Lung (tissue), 12 donors: ENCODE measurements around the gene CASP1. TPM values are rescaled to one million over a fixed set of nuclear protein-coding genes. Genes with fewer than 3 reads are reported as not detected.

Experiments used
- ATAC-seq: fragments of 200-7000 bp; cut with Tn5 transposase; one replicate; pipeline ENCODE4 v1.9.1; 2020; ENCODE audit warnings: moderate number of reproducible peaks; ENCODE audit not compliant: insufficient read depth, low FRiP score
- DNase-seq, 3 donors: peaks; one replicate each; pipeline ENCODE4 v3.0.0-alpha.2; 2013 to 2017
- H3K27ac ChIP-seq, 2 donors: one replicate each; pipeline ENCODE4 v1.5.1; 2013; ENCODE audit warnings: mild to moderate bottlenecking in 2 of 2, moderate library complexity in 2 of 2, control low read depth in 1 of 2, inconsistent platforms in 1 of 2, low read depth in 1 of 2, low read length in 1 of 2
- H3K27me3 ChIP-seq, 3 donors: one replicate each; pipeline ENCODE4 v1.5.1; 2013; ENCODE audit warnings: low read length in 2 of 3; ENCODE audit not compliant: control insufficient read depth in 3 of 3, insufficient read depth in 3 of 3
- H3K36me3 ChIP-seq, 4 donors: one replicate each; pipeline ENCODE4 v1.5.1; 2013; ENCODE audit warnings: low read length in 4 of 4, mild to moderate bottlenecking in 1 of 4, moderate library complexity in 1 of 4; ENCODE audit not compliant: control insufficient read depth in 4 of 4, insufficient read depth in 4 of 4
- H3K4me1 ChIP-seq, 5 donors: one replicate each; pipeline ENCODE4 v1.5.1; 2013; ENCODE audit warnings: low read length in 5 of 5, mild to moderate bottlenecking in 2 of 5, moderate library complexity in 1 of 5; ENCODE audit not compliant: control insufficient read depth in 5 of 5, insufficient read depth in 5 of 5
- H3K4me3 ChIP-seq: one replicate; pipeline ENCODE4 v1.5.1; 2013; ENCODE audit warnings: mild to moderate bottlenecking, control low read depth, moderate library complexity
- H3K9ac ChIP-seq, 2 donors: one replicate each; pipeline ENCODE4 v1.5.1; 2013; ENCODE audit warnings: low read length in 2 of 2, control low read depth in 1 of 2; ENCODE audit not compliant: insufficient read depth in 1 of 2
- H3K9me3 ChIP-seq, 4 donors: one replicate each; pipeline ENCODE4 v1.5.1; 2013; ENCODE audit warnings: low read length in 3 of 4, mild to moderate bottlenecking in 1 of 4, moderate library complexity in 1 of 4; ENCODE audit not compliant: control insufficient read depth in 4 of 4, insufficient read depth in 3 of 4
- CTCF ChIP-seq: IDR thresholded peaks from 2 replicates; pipeline ENCODE4 v1.5.1; 2012; ENCODE audit warnings: mild to moderate bottlenecking; ENCODE audit errors: control extremely low read depth, extremely low read depth
- WGBS, 2 donors: extraction: QIAGEN DNeasy Blood & Tissue Kit; methylation state at CpG; one replicate each; pipeline ENCODE4 v1.1.7; 2013; 5-methylcytosine and 5-hydroxymethylcytosine counted together
- polyA plus RNA-seq, 2 donors: library from polyadenylated mRNA; stranded (reverse); fragments of 200-250 nt; gene quantifications; one replicate each; pipeline ENCODE4 v1.2.1, GENCODE V29; 2013
- total RNA-seq, 2 donors: library from RNA; depleted of rRNA in 1 of 2; stranded (reverse); fragments of >200 nt in 1 of 2; gene quantifications; one replicate each; pipeline ENCODE4 v1.2.1, GENCODE V29; 2014 to 2021
- donor health status: control.
- donor health status: control.
- donor health status: Bipolar disorder and iron deficiency.
- donor health status: healthy.
- donor health status: DM: yes; HTN: yes; CAD: no.

CASP1 gene
- total and polyA plus RNA-seq, 4 donors: 30.2 to 115 (median 44.6) TPM

GRCh38 chr11:105051559-105051958, 16.6 kb upstream of the CASP1 start:
- ATAC-seq (no peak), DNase-seq (no peak)
- H3K9ac ChIP-seq: no peak overlapping the region
- H3K4me3 ChIP-seq: no peak overlapping the region
- no peak overlapping the region for H3K27ac ChIP-seq
- no peaks in the 10 kb centered on the region for H3K36me3 ChIP-seq
- no peak for TF ChIP-seq CTCF
- no peaks in the 10 kb centered on the region for H3K27me3 ChIP-seq
- WGBS, 2 donors: 92 to 96% methylated on average over 2 of the region's 2 CpGs
- H3K9me3 ChIP-seq: no peaks in the 10 kb centered on the region
- peaks cover 0 to 5% (median 0%) of the 10 kb centered on the region in 5 donors for H3K4me1 ChIP-seq

- WGBS, 2 donors: 100% methylated on average over 1 of the region's 1 CpG
- no peaks in the 10 kb centered on the region for H3K27me3 ChIP-seq
- DNase-seq (no peak), ATAC-seq (no peak)
- no peak for TF ChIP-seq CTCF
- H3K4me1 ChIP-seq: peaks cover 0 to 15% (median 2%) of the 10 kb centered on the region in 5 donors
- no peak overlapping the region for H3K9ac ChIP-seq
- H3K9me3 ChIP-seq: no peaks in the 10 kb centered on the region
- H3K27ac ChIP-seq: no peak overlapping the region
- H3K36me3 ChIP-seq: no peaks in the 10 kb centered on the region
- H3K4me3 ChIP-seq: no peak overlapping the region
Measured at GRCh38 chr11:105049481-105049880, 14.5 kb upstream of the CASP1 start.

- peak; percentile 66 for ATAC-seq
Measured at GRCh38 chr11:105046898-105047579, 12.1 kb upstream of the CASP1 start.

More at GRCh38 chr11:105046898-105047579, 12.1 kb upstream of the CASP1 start:
- Histone ChIP-seq H3K4me3 (no peak overlapping the region), H3K9ac (no peak overlapping the region), H3K36me3 (no peaks in the 10 kb centered on the region), H3K27ac (no peak overlapping the region), H3K9me3 (no peaks in the 10 kb centered on the region), H3K27me3 (no peaks in the 10 kb centered on the region), H3K4me1 (peaks cover 0 to 27% (median 6%) of the 10 kb centered on the region in 5 donors)
- no peak for TF ChIP-seq CTCF
- WGBS, 2 donors: 42 to 75% methylated on average over 8 of the region's 8 CpGs
- DNase-seq: peak; percentile 48 to 86 (median 82)
